Stimulated activated CD8-positive, alpha-beta memory T cell treated with anti-CD3 and anti-CD28 coated beads, Interleukin-4, amount 100 ng/mL, for 1 hour (primary cell): ENCODE data around the gene PNMA6F.
"Not testable (repeated sequence)": the region's sequence is repeated elsewhere in the genome, so short reads cannot be mapped to it uniquely, and the experiment has no call there.

Source experiments
- DNase-seq, 2 donors: peaks; one replicate each; pipeline ENCODE4 v3.0.0-alpha.2; 2020; ENCODE audit warnings: low read depth in 2 of 2, low spot score in 1 of 2

Gene PNMA6F

DNA sequence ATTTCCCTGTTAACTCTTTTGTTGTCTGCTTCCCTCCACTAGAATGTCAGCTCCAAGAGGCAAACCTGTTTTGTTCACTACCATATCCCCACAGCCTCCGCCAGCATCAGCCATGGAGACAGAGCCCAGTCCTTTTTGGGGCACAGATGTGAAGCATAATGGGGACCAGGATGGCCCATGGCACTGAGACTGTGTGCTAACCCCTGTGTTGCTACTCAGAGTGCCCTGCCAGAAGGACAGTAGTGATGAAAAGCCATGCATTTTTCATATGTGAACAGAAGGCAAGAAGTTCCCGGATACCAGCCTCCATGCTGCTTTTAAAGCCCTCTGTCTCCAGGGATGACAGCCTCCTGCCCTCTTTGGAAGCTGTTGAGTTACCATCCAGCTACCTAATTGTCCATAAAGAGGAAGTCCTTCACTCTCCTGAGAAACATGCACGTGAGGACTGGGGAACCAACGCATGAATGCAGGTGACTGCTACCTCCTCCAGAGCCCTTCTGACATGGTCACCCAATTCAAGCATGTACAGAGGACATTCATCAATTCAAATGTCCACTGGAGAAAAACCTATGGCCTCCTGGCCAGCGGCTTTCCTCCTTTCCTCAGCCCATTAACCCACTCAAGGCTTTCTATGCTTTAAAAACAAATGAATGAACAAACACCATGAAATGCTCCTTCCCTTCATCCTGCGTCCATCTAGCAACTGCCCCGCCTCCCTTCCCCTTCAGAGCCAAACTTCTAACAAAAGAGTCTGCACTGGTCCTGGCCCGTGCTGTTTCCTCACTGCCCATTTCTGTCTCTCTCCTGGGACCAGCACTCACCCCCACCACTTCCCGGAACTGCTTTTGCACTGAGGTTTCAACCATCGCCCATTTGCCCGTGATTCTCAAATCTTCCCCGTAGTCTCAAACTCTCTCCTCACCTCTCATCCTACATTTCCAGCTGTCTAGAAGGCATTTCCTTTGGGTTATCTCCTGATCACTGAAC lies 18.0 kb downstream of the PNMA6F start:
- no peak for DNase-seq

DNA sequence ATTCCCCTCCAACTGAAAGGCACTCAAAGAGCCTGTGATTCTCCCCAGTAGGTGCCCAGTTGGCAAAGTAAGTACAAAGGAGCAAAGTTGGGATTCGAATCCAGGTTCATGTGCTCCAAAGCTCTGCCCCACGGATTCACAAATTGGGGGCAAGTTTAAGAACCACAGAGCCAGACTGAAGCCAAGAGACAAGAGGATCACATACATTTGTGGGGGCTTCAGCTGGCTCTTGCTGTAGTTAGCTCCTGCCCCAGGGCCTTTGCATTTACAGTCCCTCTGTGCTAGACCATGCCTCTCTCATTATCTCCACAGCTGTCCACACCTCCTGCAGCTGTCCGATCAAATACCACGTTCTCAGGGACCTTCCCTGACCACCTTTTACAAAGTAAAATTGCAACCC lies 18.8 kb downstream of the PNMA6F start:
- DNase-seq = no peak

DNA sequence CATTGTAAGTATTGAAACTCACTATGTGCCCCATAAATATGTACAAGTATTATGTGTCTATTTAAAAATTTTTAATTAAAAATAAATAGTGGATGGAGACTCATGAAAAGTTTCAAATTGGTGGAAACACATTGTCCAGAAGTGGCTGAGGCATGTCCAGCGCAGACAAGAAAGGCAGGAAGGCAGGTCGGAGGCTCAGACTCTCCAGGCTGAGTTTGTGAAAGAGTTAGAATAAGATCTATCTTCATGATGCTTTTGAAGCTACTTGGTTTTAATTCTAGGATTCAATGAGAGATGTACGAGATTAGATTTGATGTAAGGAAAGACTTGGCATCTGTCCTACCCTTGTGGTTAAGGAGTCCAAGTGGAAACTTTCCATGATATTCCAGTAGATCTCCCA lies 19.8 kb downstream of the PNMA6F start:
- no peak for DNase-seq

DNA sequence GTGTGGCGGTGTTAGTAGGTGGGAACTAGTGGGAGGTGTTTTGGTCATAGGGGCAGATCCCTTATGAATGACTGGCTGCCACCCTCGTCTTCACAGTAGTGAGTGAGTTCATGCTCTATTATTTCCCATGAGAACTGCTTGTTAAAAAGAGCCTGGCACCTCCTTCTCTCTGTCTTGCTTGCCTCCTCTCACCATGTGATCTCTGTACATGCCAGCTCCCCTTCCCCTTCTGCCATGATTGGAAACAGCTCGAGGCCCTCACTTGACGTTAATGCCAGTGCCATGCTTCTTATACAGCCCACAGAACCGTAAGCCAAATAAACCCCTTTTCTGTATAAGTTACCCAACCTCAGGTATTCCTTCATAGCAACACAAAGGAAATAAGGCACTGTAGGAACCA lies 21.7 kb downstream of the PNMA6F start:
- DNase-seq = no peak

DNA sequence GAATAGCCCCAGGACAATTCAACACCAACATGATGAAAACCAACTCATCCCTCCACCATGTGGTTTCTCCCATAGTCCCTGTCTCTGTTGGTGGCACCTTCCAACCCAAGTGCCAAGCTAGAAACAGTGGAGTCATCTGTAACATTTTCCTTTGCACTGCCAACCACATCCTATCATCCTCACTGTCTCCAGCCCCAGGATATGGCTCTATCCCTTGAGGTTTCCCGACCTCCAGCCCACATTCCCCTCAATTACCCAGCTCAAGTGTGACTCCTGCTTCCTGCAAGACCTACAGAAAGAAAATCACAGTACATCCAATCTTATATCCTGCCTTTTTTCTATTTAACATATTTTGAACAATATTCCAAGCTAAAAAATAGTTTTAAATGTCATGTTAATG lies 24.2 kb downstream of the PNMA6F start:
- no peak for DNase-seq

DNA sequence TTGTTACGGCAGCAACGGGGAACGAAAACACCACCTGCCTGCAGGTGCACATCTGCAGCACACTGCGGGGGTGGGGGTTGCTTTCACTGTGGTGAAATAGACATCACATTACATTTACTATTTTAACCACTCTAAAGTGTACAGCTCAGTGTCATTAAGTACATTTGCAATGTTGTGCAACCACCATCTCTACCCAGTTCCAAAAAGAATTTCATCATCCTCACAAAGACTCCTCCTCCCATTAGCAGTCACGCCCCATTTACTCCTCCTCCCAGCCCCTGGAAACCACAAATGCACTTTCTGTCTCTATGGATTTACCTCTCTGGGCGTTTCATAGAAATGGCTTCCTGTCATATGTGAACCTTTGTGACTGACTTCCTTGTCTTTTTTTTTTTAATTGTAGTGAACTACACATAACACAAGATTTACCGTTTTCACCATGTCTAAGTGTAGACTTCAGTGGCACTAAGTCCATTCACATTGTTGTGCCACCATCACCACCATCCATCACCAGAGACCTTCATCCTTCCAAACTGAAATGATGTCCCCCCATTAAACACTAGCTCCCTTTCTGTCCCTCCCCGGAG lies 28.0 kb downstream of the PNMA6F start:
- DNase-seq = not testable (repeated sequence)

DNA sequence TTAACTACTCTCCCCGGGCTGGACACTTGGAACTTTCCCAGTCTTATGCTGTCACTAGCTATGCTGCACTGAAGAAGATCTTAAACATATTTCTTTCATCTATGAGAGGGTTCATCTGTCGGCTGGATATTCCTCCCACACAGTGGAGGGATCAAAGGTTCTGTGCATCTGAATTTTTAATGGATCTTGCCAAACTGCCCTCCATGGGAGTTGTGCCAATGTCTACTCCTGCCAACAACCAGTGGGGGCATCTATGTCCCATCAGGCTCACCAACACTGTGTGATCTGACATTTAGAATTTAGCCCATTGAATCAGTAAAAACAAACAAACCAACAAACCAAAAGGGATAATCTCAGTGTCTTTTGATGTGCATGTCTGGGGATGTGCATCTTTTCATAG lies 32.8 kb downstream of the PNMA6F start:
- not testable (repeated sequence) for DNase-seq

DNA sequence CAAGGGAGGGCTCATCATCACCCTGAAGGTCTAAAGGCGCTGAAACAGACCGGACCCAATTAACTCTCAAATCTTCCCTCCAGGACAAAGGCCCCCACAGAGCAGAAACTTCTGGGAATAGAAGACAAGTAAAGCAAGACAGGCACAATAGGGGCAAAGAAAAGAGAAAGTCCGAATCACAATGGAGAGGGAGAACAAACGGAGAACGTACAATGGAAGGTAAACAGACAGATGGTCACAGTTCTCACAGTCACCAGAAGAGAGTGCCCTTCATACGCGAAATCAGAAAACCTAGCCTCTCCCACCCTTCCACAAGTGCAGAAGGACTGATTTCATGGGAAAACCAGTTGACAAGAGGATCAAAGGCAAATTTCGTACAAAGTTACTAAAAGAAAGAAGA lies 35.9 kb downstream of the PNMA6F start:
- DNase-seq = not testable (repeated sequence)

DNA sequence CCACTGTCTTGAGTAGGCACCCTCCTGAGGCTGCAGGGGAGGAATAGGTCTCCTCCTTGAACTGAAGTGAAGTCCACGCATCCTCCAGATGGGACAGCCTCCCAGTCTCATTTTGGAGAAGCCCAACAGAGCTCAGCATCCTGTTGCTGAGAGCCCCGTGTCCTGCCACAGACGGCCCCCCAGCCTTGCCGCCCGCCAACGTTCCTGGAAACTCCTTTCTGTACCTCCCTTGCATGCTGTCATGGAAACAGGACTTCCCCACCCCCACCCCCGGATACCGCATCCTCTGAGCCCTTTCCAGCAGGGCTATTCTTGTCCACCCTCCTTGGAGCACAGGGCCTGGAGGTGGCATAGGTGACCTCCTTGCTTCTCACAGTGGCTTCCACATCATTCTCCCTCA lies 37.6 kb downstream of the PNMA6F start:
- DNase-seq = not testable (repeated sequence)

DNA sequence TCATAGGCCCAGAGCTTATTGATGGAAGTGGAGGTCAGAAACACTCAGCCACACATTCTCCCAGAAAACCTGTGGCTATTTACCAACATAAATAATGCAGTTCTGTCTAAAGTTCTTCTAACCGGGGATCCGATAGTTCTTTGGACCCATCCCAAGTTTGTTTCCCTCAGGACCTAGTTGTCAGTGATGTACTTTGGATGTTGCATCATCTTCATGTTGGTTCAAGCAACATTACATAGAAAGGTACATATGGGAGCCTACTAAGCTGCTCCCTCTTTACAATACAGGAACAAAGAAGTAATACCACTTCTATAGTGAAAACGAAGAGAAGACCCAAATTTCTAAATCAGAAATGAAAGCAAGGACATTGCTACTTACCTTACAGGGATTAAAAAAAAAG lies 39.8 kb downstream of the PNMA6F start:
- DNase-seq = not testable (repeated sequence)

DNA sequence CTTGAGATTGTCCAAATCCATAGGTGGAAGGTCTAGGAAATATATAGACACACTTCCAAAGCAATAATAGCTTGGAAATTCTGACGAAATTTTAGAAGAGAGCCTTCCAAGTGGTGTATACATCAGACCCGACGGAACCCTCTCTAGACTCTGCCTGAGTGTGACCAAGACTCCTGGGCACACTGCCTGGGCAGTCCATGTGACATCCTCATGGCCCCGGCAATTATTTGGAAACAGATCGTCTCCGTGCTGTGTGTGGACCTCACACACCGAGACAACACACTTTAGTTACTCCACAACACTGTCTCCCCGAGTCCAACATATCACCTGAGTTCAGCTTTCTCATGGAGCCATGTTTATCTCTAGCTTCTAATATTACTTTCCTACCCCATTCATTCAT lies 42.3 kb downstream of the PNMA6F start:
- DNase-seq = not testable (repeated sequence)

DNA sequence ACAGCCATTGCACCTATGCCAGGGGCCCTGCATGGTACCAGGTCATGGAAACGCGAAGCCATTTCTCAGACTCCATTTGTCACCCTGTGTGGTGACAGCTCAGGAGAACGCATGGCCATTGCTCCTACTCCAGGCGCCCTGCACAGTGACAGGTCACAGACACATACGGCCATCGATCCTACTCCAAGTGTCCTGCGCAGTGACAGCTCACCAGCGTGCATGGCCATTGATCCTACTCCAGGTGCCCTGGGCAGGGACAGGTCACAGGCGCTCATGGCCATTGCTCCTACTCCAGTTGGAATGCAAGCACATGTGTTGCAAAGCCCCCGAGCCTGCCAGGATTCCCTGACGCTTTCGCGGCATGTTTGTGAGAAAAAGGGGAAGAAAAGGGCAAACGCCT lies 45.5 kb downstream of the PNMA6F start:
- not testable (repeated sequence) for DNase-seq

DNA sequence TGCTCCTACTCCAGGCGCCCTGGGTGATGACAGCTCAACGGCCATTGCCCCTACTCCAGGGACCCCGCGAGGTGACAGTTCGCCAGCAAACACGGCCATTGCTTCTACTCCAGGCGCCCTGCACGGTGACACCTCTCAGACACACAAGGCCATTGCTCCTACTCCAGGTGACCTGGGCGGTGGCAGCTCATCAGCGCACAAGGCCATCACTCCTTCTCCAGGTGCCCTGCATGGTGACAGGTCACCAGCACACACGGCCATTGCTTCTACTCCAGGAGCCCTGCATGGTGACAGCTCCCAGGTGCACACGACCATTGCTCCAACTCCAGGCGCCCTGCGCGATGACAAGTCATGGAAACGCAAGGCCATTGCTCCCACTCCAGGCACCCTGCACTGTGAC lies 46.1 kb downstream of the PNMA6F start:
- not testable (repeated sequence) for DNase-seq

DNA sequence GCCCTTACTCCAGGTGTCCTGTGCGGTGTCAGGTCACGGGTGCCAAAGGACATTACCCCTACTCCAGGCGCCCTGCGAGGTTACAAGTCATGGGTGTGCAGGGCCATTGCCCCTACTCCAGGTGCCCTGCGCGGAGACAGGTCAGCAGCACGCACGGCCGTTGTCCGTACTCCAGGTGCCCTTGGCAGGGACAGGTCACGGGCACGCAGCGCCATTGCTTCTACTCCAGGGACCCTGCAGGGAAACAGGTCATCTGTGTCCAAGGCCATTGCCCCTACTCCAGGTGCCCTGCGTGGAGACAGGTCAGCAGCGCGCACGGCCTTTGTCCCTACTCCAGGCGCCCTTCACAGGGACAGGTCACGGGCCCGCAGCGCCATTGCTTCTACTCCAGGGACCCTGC lies 49.0 kb downstream of the PNMA6F start:
- not testable (repeated sequence) for DNase-seq

DNA sequence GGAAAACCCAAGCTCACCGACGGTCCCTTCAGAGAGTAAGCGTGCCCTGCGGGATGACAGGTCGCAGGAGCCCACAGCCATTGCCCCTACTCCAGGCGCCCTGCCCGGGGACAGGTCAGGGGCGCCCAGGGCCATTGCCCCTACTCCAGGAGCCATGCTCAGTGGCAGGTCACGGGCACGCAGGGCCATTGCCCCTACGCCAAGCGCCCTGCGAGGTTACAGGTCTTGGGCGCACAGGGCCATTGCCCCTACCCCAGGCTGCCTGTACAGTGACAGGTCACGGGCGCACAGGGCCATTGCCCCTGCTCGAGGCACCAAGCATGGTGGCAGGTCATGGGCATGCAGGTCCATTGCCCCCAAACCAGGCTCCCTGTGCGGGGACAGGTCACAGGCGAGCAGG lies 49.5 kb downstream of the PNMA6F start:
- DNase-seq = not testable (repeated sequence)
